ENCODE data around the gene RBMS1. TPM values are rescaled to one million over a fixed set of nuclear protein-coding genes. Genes with fewer than 3 reads are reported as not detected.

Gene RBMS1
- total and polyA plus RNA-seq, 4 donors = 49.5 to 215 (median 76.3) TPM

DNA sequence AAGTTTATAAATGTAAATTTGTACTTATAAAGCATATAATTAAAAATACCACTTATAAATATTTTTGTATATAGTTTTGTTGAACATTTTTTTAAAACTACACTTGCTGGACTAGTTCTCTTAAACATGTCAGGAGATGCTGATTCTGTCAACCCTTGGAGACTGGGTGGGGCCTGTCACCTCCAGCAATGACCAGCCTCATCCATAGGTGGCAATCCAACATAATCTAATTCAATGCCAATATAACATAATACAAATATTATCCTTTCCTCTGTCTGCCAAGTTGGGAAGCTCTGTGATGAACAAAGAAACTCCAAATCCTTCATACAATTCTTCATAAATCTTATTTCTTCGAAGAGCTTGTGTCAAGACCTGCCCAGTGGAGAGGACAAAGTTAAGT lies 140.4 kb downstream of the RBMS1 start:
- Histone ChIP-seq H3K27ac (ENCODE audit: low read depth in 1 of 2, low read length in 1 of 2) (peak overlapping the region in 1 of 2 donors; percentile 6), H3K9me3 (ENCODE audit: control insufficient read depth in 4 of 4, insufficient read depth in 3 of 4, low read length in 3 of 4) (no peaks in the 10 kb centered on the region), H3K4me3 (no peak overlapping the region), H3K4me1 (ENCODE audit: control insufficient read depth in 5 of 5, insufficient read depth in 5 of 5, low read length in 5 of 5) (peaks cover 0 to 45% (median 10%) of the 10 kb centered on the region in 5 donors), H3K36me3 (ENCODE audit: control insufficient read depth in 4 of 4, insufficient read depth in 4 of 4, low read length in 4 of 4) (peaks cover 3 to 5% (median 4%) of the 10 kb centered on the region in 4 donors), H3K27me3 (ENCODE audit: control insufficient read depth in 3 of 3, insufficient read depth in 3 of 3, low read length in 2 of 3) (no peaks in the 10 kb centered on the region), H3K9ac (ENCODE audit: insufficient read depth in 1 of 2, low read length in 2 of 2) (no peak overlapping the region)
- WGBS, 2 donors = 39 to 64% methylated on average over 1 of the region's 1 CpG
- no peak for DNase-seq
- TF ChIP-seq, protein P1, sequence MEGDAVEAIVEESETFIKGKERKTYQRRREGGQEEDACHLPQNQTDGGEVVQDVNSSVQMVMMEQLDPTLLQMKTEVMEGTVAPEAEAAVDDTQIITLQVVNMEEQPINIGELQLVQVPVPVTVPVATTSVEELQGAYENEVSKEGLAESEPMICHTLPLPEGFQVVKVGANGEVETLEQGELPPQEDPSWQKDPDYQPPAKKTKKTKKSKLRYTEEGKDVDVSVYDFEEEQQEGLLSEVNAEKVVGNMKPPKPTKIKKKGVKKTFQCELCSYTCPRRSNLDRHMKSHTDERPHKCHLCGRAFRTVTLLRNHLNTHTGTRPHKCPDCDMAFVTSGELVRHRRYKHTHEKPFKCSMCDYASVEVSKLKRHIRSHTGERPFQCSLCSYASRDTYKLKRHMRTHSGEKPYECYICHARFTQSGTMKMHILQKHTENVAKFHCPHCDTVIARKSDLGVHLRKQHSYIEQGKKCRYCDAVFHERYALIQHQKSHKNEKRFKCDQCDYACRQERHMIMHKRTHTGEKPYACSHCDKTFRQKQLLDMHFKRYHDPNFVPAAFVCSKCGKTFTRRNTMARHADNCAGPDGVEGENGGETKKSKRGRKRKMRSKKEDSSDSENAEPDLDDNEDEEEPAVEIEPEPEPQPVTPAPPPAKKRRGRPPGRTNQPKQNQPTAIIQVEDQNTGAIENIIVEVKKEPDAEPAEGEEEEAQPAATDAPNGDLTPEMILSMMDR (IDR thresholded peaks at IDR 0.05; ENCODE audit: control extremely low read depth, extremely low read depth) = peak; percentile 15
- ATAC-seq (ENCODE audit: insufficient read depth, low FRiP score) = no peak

DNA sequence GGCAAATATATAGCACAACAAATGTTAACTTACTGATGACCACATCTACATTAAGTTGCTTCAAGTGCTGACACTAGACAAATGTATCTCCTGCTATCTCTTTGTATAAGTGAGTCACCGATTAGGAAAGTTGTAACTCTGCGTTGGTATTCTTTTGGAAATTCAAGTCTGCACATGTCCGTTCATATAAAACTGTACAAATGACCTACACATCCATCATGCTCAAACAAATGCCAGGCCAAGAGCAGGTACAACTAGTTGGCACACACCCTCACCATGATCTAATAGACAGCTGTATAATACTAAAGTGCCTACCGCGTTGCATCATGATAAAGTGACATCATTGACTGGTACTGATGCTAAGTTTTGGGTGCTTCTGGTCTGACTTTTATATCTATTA lies 141.1 kb downstream of the RBMS1 start:
- Histone ChIP-seq H3K36me3 (ENCODE audit: control insufficient read depth in 4 of 4, insufficient read depth in 4 of 4, low read length in 4 of 4) (peaks cover 3 to 5% (median 4%) of the 10 kb centered on the region in 4 donors), H3K4me1 (ENCODE audit: control insufficient read depth in 5 of 5, insufficient read depth in 5 of 5, low read length in 5 of 5) (peaks cover 0 to 45% (median 10%) of the 10 kb centered on the region in 5 donors), H3K4me3 (no peak overlapping the region), H3K9me3 (ENCODE audit: control insufficient read depth in 4 of 4, insufficient read depth in 3 of 4, low read length in 3 of 4) (no peaks in the 10 kb centered on the region), H3K9ac (ENCODE audit: insufficient read depth in 1 of 2, low read length in 2 of 2) (no peak overlapping the region), H3K27ac (ENCODE audit: low read depth in 1 of 2, low read length in 1 of 2) (no peak overlapping the region), H3K27me3 (ENCODE audit: control insufficient read depth in 3 of 3, insufficient read depth in 3 of 3, low read length in 2 of 3) (no peaks in the 10 kb centered on the region)
- no peak for DNase-seq
- ATAC-seq (ENCODE audit: insufficient read depth, low FRiP score) = no peak
- 74 to 78% methylated on average over 5 of the region's 5 CpGs for WGBS, 2 donors
- TF ChIP-seq, protein P1 (IDR thresholded peaks at IDR 0.05; ENCODE audit: control extremely low read depth, extremely low read depth) = no peak

DNA sequence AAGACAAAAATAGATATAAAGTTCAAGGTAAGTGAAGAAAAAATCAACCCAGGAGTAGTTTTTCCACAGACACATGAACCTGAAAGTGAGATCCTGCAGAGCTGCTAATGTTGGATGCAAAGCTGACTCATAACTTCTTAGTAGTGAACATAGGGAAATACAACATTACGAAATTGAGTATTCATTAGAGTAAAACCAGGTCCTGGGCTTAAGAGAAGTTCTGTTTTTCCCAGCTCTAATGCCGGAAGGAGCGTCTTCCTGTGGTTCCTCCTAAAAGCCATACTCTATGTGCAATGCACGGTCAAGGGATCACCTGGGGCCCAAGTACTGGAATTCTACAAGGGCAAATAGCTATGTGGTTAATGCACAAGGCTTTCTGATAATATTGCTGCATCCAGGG lies 141.7 kb downstream of the RBMS1 start:
- peak; percentile 59 for ATAC-seq (ENCODE audit: insufficient read depth, low FRiP score)
- 37 to 66% methylated on average over 4 of the region's 4 CpGs for WGBS, 2 donors
- H3K4me1 ChIP-seq (ENCODE audit: control insufficient read depth in 5 of 5, insufficient read depth in 5 of 5, low read length in 5 of 5) = peaks cover 0 to 48% (median 10%) of the 10 kb centered on the region in 5 donors
- H3K9me3 ChIP-seq (ENCODE audit: control insufficient read depth in 4 of 4, insufficient read depth in 3 of 4, low read length in 3 of 4) = no peaks in the 10 kb centered on the region
- peaks cover 3 to 5% (median 4%) of the 10 kb centered on the region in 4 donors for H3K36me3 ChIP-seq (ENCODE audit: control insufficient read depth in 4 of 4, insufficient read depth in 4 of 4, low read length in 4 of 4)
- no peak for DNase-seq
- no peaks in the 10 kb centered on the region for H3K27me3 ChIP-seq (ENCODE audit: control insufficient read depth in 3 of 3, insufficient read depth in 3 of 3, low read length in 2 of 3)
- H3K9ac ChIP-seq (ENCODE audit: insufficient read depth in 1 of 2, low read length in 2 of 2) = no peak overlapping the region
- TF ChIP-seq, protein P1 (IDR thresholded peaks at IDR 0.05; ENCODE audit: control extremely low read depth, extremely low read depth) = no peak
- H3K27ac ChIP-seq (ENCODE audit: low read depth in 1 of 2, low read length in 1 of 2) = no peak overlapping the region
- H3K4me3 ChIP-seq = no peak overlapping the region

DNA sequence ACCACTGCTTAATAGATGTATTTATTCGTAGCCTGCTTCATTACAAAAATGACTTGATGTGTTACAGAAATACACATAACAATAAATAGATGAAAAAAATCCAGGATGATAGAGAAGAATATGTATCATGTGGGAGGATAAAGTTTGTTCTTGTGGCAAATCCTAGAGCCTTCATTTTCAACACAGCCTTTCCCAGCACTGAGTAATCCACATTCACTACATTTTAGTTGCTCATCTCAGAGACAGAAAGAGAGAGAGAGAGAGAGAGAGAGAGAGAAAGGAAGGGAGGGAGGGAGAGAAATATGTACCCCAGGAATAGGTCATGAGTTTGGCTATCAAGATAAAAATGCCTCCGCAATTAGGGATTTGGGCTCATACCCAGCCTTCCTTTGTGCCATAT lies 144.3 kb downstream of the RBMS1 start:
- no peak for ATAC-seq (ENCODE audit: insufficient read depth, low FRiP score)
- H3K4me1 ChIP-seq (ENCODE audit: control insufficient read depth in 5 of 5, insufficient read depth in 5 of 5, low read length in 5 of 5) = peaks cover 0 to 60% (median 9%) of the 10 kb centered on the region in 5 donors
- no peak for DNase-seq
- TF ChIP-seq, protein P1 (IDR thresholded peaks at IDR 0.05; ENCODE audit: control extremely low read depth, extremely low read depth) = no peak
- H3K9ac ChIP-seq (ENCODE audit: insufficient read depth in 1 of 2, low read length in 2 of 2) = no peak overlapping the region
- H3K9me3 ChIP-seq (ENCODE audit: control insufficient read depth in 4 of 4, insufficient read depth in 3 of 4, low read length in 3 of 4) = no peaks in the 10 kb centered on the region
- no peak overlapping the region for H3K4me3 ChIP-seq
- peaks cover 0 to 4% (median 3%) of the 10 kb centered on the region in 4 donors for H3K36me3 ChIP-seq (ENCODE audit: control insufficient read depth in 4 of 4, insufficient read depth in 4 of 4, low read length in 4 of 4)
- no peaks in the 10 kb centered on the region for H3K27me3 ChIP-seq (ENCODE audit: control insufficient read depth in 3 of 3, insufficient read depth in 3 of 3, low read length in 2 of 3)
- H3K27ac ChIP-seq (ENCODE audit: low read depth in 1 of 2, low read length in 1 of 2) = no peak overlapping the region
- WGBS, 2 donors = 94 to 95% methylated on average over 2 of the region's 2 CpGs

Data from lung (tissue), 12 donors.